Measurements from ENCODE around the gene ZNF841. TPM values are rescaled to one million over a fixed set of nuclear protein-coding genes. Genes with fewer than 3 reads are reported as not detected.
A peak's percentile ranks its signal among the peaks of the same experiment; 100 is the strongest.

ZNF841 gene
- total and polyA plus RNA-seq, 2 of the 13 experiments (the other 11 are each of a cell fraction or from before 2014, with no cell fraction given): 6.2 to 14.2 TPM

DNA sequence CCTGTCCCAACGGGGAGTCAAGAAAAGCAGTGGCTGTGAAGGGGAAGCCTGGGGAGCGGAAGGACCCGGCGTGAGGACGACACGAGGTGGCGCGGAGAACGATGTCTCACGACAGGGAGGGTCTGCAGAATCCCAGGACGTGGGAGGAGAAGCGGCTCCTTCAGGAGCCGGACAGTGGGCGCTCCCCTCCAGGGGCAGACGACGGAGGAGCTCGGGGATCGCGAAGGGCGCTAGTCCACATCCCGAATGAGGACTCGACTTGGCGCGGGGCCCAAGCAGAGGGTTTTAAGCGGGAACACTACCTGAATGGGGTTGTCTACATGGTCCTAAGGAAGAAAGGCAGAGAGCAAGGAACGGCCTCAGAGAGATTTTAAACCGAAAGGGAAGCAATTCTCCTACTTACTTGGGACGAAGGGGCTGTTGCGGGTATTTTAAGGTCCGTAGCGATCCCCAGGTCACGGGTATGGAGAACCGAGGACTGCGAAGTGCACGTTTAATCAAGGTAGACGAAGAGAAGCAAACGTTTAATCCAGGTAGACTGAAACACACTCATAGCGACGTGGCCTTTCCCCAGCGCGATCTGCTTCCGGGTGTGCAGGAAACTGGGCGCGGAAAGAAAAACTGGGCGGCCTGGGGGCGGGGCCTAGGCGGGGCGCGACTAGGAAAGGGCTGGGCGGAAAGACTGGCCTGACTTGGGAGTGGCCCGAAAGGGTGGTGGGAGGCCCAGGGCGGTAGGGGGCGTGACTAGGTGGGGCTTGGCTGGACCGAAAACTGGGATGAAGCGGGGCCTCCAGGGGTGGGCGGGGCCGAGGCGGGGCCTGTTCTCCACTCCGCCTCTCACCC, at the start of gene ZNF841 (continued):
- TF ChIP-seq, protein P1, sequence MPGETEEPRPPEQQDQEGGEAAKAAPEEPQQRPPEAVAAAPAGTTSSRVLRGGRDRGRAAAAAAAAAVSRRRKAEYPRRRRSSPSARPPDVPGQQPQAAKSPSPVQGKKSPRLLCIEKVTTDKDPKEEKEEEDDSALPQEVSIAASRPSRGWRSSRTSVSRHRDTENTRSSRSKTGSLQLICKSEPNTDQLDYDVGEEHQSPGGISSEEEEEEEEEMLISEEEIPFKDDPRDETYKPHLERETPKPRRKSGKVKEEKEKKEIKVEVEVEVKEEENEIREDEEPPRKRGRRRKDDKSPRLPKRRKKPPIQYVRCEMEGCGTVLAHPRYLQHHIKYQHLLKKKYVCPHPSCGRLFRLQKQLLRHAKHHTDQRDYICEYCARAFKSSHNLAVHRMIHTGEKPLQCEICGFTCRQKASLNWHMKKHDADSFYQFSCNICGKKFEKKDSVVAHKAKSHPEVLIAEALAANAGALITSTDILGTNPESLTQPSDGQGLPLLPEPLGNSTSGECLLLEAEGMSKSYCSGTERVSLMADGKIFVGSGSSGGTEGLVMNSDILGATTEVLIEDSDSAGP (CRISPR knock-in tag; IDR thresholded peaks at IDR 0.05; ENCODE audit: borderline replicate concordance): peak; percentile 55; the same call in 1 of the 2 replicates
- no peak for TF ChIP-seq CBFB (CRISPR knock-in tag; IDR thresholded peaks at IDR 0.05)
- no peak for TF ChIP-seq SCMH1 (CRISPR knock-in tag; IDR thresholded peaks at IDR 0.05; ENCODE audit: borderline replicate concordance)
- no peak for TF ChIP-seq ZNF644 (CRISPR knock-in tag; IDR thresholded peaks at IDR 0.05; ENCODE audit: low read depth)
- TF ChIP-seq, protein P2, sequence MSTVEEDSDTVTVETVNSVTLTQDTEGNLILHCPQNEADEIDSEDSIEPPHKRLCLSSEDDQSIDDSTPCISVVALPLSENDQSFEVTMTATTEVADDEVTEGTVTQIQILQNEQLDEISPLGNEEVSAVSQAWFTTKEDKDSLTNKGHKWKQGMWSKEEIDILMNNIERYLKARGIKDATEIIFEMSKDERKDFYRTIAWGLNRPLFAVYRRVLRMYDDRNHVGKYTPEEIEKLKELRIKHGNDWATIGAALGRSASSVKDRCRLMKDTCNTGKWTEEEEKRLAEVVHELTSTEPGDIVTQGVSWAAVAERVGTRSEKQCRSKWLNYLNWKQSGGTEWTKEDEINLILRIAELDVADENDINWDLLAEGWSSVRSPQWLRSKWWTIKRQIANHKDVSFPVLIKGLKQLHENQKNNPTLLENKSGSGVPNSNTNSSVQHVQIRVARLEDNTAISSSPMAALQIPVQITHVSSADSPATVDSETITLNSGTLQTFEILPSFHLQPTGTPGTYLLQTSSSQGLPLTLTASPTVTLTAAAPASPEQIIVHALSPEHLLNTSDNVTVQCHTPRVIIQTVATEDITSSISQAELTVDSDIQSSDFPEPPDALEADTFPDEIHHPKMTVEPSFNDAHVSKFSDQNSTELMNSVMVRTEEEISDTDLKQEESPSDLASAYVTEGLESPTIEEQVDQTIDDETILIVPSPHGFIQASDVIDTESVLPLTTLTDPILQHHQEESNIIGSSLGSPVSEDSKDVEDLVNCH (CRISPR knock-in tag; IDR thresholded peaks at IDR 0.05): no peak
- TF ChIP-seq ZNF232 (CRISPR knock-in tag; IDR thresholded peaks at IDR 0.05; ENCODE audit: borderline replicate concordance): no peak
- no peak for TF ChIP-seq PAWR (CRISPR knock-in tag; IDR thresholded peaks at IDR 0.05; ENCODE audit: borderline replicate concordance)
- TF ChIP-seq CC2D1A (CRISPR knock-in tag; IDR thresholded peaks at IDR 0.05): 0 out of 2 replicates have a peak, but pooled peaks have one; percentile 32
- TF ChIP-seq ZNF788 (CRISPR knock-in tag; IDR thresholded peaks at IDR 0.05; ENCODE audit: borderline replicate concordance): no peak
- no peak for TF ChIP-seq ZKSCAN8 (CRISPR knock-in tag; IDR thresholded peaks at IDR 0.05; ENCODE audit: borderline replicate concordance)
- TF ChIP-seq KDM5A (IDR thresholded peaks at IDR 0.05; ENCODE audit: borderline replicate concordance, low read length): no peak; the same call in 1 of the 2 replicates
- TF ChIP-seq, protein P3, sequence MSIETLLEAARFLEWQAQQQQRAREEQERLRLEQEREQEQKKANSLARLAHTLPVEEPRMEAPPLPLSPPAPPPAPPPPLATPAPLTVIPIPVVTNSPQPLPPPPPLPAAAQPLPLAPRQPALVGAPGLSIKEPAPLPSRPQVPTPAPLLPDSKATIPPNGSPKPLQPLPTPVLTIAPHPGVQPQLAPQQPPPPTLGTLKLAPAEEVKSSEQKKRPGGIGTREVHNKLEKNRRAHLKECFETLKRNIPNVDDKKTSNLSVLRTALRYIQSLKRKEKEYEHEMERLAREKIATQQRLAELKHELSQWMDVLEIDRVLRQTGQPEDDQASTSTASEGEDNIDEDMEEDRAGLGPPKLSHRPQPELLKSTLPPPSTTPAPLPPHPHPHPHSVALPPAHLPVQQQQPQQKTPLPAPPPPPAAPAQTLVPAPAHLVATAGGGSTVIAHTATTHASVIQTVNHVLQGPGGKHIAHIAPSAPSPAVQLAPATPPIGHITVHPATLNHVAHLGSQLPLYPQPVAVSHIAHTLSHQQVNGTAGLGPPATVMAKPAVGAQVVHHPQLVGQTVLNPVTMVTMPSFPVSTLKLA (IDR thresholded peaks at IDR 0.05): no peak
- no peak for TF ChIP-seq NONO (IDR thresholded peaks at IDR 0.05)
- no peak for TF ChIP-seq NONO (CRISPR knock-in tag; conservative IDR thresholded peaks at IDR 0.05)
- TF ChIP-seq ZNF720 (CRISPR knock-in tag; IDR thresholded peaks at IDR 0.05): no peak
- TF ChIP-seq MXD4 (CRISPR knock-in tag; IDR thresholded peaks at IDR 0.05): 0 out of 2 replicates have a peak, but pooled peaks have one; percentile 58
- no peak for TF ChIP-seq ZNF138 (CRISPR knock-in tag; IDR thresholded peaks at IDR 0.05; ENCODE audit: low read depth)
- no peak for TF ChIP-seq CBX2 (IDR thresholded peaks at IDR 0.05; ENCODE audit: low read depth, low read length)
- TF ChIP-seq CBX2 (CRISPR knock-in tag; IDR thresholded peaks at IDR 0.05; ENCODE audit: low read depth): no peak
- TF ChIP-seq HNF4A (CRISPR knock-in tag; IDR thresholded peaks at IDR 0.05): no peak
- TF ChIP-seq, protein P4, sequence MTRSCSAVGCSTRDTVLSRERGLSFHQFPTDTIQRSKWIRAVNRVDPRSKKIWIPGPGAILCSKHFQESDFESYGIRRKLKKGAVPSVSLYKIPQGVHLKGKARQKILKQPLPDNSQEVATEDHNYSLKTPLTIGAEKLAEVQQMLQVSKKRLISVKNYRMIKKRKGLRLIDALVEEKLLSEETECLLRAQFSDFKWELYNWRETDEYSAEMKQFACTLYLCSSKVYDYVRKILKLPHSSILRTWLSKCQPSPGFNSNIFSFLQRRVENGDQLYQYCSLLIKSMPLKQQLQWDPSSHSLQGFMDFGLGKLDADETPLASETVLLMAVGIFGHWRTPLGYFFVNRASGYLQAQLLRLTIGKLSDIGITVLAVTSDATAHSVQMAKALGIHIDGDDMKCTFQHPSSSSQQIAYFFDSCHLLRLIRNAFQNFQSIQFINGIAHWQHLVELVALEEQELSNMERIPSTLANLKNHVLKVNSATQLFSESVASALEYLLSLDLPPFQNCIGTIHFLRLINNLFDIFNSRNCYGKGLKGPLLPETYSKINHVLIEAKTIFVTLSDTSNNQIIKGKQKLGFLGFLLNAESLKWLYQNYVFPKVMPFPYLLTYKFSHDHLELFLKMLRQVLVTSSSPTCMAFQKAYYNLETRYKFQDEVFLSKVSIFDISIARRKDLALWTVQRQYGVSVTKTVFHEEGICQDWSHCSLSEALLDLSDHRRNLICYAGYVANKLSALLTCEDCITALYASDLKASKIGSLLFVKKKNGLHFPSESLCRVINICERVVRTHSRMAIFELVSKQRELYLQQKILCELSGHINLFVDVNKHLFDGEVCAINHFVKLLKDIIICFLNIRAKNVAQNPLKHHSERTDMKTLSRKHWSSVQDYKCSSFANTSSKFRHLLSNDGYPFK (CRISPR knock-in tag; IDR thresholded peaks at IDR 0.05; ENCODE audit: borderline replicate concordance): peak; percentile 30; the same call in 1 of the 2 replicates
- no peak for TF ChIP-seq GZF1 (CRISPR knock-in tag; IDR thresholded peaks at IDR 0.05)

Data from HepG2 (cell line).